ENCODE results near the gene VEZT.
"Not testable (repeated sequence)": the region's sequence is repeated elsewhere in the genome, so short reads cannot be mapped to it uniquely, and the experiment has no call there.

Gene VEZT

DNA sequence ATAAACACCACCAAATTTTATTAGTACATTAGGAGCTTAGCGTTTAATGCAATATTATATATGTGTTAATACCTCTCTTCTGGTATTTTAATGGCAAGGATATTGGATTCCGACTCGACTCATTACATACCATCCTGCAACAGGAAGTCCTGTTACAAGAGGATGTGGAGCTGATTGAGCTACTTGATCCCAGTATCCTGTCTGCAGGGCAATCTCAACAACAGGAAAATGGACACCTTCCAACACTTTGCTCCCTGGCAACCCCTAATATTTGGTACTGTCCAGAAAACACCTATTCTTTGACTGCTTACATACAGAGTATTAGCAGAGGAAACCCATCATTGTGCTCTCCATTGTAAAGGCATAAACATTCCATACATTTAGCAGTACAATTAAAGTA lies 45.2 kb downstream of the VEZT start:
- DNase-seq = no peak

GRCh38 chr12:95265765-95266164 lies 48.2 kb downstream of the VEZT start:
- DNase-seq = no peak

GRCh38 chr12:95266254-95266653 lies 48.6 kb downstream of the VEZT start:
- DNase-seq = no peak

DNA sequence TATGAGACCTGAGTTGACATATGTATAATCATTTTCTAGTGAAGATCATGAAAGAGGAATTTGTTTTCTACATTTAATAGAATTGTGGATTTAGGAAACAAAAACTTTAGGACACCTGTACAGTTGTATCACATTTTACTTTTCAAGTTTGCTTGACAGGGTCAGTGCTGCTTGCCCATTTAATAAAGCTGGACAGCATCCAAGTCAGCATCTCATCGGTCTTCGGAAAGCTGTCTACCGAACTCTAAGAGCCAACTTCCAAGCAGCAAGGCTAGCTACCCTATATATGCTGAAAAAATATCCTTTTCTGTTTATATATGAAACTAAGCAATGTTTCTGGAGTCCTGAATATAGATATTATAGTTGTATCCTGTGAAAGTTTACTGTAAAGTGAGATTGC lies 52.3 kb downstream of the VEZT start:
- no peak for DNase-seq

GRCh38 chr12:95271465-95271864 lies 53.9 kb downstream of the VEZT start:
- DNase-seq = no peak

GRCh38 chr12:95277139-95277538 lies 59.5 kb downstream of the VEZT start:
- no peak for DNase-seq

- DNase-seq = no peak
Measured at GRCh38 chr12:95279856-95280255, 62.2 kb downstream of the VEZT start.

GRCh38 chr12:95282266-95282665 lies 64.7 kb downstream of the VEZT start:
- DNase-seq = no peak

DNA sequence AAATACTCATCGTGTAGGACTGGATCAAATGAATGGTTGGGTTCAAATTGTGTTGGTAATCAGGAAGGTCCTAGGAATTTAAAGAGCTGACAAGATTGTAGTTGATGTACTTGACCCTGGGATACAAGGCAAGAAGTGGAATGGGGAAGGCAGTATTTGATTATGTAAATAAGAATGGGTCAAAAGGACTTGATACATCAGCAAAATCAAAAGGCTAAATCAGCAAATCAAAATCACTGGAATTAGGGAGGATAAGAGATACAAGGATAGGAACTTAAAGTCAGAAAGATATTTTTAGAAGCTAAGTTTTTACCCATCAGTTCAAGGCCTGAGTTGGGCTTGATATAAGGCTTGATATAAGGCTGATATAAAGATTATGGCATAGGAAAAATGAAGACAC lies 65.8 kb downstream of the VEZT start:
- no peak for DNase-seq

GRCh38 chr12:95286713-95287112 lies 69.1 kb downstream of the VEZT start:
- DNase-seq = no peak

DNA sequence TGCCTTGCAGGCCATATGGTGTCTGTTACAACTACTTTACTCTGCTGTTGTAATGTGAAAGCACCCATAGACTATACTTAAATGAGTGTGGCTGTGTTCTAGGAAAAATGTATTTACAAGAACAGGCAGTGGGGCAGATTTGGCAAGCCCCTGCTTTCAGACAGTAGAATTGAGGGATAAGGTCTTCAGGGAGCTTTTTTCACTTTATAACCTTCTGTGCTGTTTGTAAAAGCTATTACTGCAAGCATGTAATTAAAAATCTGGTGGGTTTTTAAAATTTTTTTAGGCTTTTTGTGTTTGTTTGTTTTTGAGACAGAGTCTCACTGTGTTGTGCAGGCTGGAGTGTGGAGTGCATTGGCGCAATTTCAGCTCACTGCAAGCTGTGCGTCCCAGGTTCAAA lies 73.9 kb downstream of the VEZT start:
- DNase-seq = no peak

DNA sequence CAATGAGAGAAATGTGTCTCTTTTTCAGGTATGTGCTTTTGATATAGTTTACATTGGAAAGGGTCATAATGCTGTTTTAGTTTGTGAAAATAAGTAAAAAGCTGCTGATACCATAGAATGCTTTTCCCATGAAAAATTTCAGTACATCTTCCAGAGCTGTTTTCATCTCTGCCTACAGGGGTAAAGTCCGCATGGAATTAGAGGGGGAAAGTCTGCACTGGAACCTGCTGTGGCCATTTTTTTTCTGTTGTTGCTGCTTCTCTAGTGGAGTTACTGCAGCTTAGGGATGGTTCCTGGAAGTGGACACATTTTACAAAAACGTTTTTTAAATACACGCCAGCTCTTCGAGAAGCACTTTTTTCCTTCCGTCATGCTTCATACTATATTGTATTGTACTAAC lies 81.3 kb downstream of the VEZT start:
- no peak for DNase-seq

DNA sequence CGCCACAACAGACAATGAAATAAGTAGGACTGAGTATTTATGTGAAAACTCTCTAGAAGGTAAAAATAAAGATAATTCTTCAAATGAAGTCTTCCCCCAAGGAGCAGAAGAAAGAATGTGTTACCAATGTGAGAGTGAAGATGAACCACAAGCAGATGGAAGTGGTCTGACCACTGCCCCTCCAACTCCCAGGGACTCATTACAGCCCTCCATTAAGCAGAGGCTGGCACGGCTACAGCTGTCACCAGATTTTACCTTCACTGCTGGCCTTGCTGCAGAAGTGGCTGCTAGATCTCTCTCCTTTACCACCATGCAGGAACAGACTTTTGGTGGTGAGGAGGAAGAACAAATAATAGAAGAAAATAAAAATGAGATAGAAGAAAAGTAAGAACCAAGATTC lies 82.7 kb downstream of the VEZT start:
- DNase-seq = no peak

- DNase-seq = no peak
Measured at GRCh38 chr12:95303476-95303875, 85.9 kb downstream of the VEZT start.

- no peak for DNase-seq
Measured at GRCh38 chr12:95304673-95305198, 87.1 kb downstream of the VEZT start.

- DNase-seq = no peak
Measured at GRCh38 chr12:95312656-95313055, 95.0 kb downstream of the VEZT start.

DNA sequence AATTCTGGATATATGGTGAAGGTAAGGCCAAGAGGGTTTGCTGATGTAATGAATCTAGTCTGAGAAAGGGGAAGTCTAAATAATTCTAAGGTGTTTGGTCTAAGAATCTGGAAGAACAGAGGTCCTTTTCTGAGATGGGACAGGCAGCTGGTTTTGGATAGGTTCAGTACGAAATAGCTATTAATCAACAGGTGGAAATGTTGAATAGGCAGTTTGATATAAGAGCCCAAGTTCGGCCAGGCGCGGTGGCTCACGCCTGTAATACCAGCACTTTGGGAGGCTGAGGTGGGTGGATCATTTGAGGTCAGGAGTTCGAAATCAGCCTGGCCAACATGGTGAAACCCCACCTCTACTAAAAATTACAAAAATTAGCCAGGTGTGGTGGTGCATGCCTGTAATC lies 97.1 kb downstream of the VEZT start:
- not testable (repeated sequence) for DNase-seq

DNA sequence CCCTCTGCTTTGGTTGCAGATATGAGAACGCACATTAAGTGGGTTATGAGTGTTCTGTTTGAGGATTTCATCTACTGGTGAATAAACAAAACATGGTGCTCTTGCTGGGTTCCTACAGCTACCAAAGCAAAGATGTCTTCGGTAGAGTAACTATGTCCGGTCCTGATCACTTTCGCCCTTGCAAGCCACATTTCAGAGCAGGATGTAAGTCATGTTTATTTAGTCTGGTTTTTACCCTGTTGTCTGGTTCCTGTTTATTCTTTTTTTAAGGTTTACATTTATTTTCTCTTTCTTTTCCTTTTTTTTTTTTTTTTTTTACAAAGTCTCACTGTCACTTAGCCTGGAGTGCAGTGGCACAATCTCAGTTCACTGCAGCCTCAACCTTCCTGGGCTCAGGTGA lies 99.2 kb downstream of the VEZT start:
- DNase-seq = no peak

DNA sequence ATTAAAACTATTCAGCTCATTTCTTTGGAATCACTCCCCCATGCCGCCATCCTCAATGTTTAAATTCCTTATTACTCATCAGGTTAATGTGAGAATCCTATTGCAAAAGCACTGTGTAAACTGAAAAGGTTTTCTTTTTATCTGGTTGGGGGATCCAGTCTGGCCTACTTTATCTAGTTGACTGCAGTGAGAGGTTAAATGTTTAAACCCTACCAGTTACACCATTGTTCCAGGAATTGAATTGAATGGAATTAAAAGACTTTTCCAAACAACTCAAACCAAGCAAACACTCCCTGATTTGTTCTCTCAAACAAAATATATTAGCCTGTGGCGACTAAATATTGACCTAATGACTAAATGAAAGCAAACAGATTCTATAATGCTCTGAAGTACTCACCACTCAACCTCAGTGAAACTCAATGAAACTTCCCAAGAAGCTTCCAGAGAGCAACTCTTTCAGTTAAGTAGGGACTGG lies 100.5 kb downstream of the VEZT start:
- DNase-seq = no peak

GRCh38 chr12:95319694-95320331 lies 102.2 kb downstream of the VEZT start:
- no peak for DNase-seq

- no peak for DNase-seq
Measured at GRCh38 chr12:95321516-95322246, 104.1 kb downstream of the VEZT start.

DNA sequence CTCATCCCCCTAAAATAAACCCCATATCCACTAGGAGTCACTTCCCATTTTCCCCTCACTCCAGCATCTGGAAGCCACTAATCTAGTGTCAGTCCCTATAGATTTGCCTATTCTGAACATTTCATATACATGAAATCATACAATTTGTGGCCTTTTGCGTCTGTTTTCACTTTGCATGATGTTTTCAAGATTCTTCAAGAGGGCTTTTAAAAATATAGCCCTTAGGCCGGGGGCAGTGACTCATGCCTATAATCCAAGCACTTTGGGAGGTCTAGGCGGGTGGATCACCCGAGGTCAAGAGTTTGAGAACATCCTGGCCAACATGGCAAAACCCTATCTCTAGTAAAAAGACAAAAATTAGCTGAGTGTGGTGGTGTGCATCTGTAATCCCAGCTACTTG lies 104.7 kb downstream of the VEZT start:
- no peak for DNase-seq

GRCh38 chr12:95323212-95323611 lies 105.6 kb downstream of the VEZT start:
- DNase-seq = no peak

DNA sequence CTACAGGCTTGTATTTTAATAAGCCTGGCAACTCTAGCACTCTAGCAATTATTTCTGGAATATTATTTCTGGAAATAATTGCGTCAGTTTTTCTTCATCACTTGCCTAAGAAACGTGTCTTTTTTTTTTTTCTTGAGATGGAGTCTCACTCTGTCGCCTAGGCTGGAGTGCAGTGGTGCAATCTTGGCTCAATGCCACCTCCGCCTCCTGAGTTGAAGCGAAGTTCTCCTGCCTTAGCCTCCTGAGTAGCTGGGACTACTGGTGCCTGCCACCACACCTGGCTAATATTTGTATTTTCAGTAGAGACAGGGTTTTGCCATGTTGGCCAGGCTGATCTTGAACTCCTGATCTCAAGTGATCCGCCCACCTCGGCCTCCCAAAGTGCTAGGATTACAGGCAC lies 106.6 kb downstream of the VEZT start:
- not testable (repeated sequence) for DNase-seq

DNA sequence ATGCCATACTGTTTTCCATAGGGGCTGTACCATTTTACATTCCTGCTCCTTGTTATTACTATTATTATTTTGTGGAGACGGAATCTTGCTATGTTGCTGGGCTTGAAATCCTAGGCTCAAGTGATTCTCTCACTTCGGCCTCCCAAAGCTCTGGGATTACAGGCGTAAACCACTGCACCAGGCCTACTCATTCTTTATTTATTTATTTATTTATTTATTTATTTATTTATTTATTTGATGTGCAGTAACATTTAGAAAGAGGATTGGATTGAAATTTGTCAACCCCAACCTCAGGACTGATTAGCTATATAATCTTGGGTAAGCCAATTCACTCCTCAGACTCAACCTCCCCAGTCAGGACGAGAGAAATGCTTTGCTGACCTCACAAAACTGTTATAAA lies 107.9 kb downstream of the VEZT start:
- no peak for DNase-seq

Measured in activated CD4-positive, alpha-beta T cell treated with anti-CD3 and anti-CD28 coated beads for 4 hours (primary cell).